ENCODE data around the gene KERA. TPM values are rescaled to one million over a fixed set of nuclear protein-coding genes. Genes with fewer than 3 reads are reported as not detected.

The KERA gene
- total RNA-seq, 4 donors from 2014 or later = not detected

DNA sequence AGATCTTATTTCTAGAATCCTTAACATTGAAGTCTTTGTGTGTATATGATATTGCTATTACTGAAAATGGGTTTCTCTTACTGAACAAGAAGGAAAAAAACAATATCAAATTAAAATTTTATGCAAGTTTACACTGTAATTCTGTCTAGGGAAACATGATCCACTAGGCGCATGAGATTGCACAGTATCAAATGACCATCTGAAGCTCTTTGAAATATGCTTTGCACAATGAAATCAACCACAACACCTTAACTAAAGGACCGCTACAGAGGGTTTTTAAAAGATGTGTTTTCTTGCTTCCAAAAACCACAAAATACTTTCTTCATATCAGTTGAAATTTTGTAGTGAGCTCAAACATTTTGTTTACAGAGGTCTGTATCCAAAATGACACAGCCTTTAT lies 15.1 kb upstream of the KERA start:
- Histone ChIP-seq H3K27me3 (no peaks in the 10 kb centered on the region), H3K4me3 (no peak overlapping the region), H3K36me3 (no peaks in the 10 kb centered on the region), H3K4me1 (no peaks in the 10 kb centered on the region), H3K9me3 (no peaks in the 10 kb centered on the region), H3K27ac (no peak overlapping the region)
- no peak for DNase-seq
- no peak for TF ChIP-seq POLR2A (IDR thresholded peaks at IDR 0.05)
- TF ChIP-seq, protein P1, sequence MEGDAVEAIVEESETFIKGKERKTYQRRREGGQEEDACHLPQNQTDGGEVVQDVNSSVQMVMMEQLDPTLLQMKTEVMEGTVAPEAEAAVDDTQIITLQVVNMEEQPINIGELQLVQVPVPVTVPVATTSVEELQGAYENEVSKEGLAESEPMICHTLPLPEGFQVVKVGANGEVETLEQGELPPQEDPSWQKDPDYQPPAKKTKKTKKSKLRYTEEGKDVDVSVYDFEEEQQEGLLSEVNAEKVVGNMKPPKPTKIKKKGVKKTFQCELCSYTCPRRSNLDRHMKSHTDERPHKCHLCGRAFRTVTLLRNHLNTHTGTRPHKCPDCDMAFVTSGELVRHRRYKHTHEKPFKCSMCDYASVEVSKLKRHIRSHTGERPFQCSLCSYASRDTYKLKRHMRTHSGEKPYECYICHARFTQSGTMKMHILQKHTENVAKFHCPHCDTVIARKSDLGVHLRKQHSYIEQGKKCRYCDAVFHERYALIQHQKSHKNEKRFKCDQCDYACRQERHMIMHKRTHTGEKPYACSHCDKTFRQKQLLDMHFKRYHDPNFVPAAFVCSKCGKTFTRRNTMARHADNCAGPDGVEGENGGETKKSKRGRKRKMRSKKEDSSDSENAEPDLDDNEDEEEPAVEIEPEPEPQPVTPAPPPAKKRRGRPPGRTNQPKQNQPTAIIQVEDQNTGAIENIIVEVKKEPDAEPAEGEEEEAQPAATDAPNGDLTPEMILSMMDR (IDR thresholded peaks at IDR 0.05) = no peak

DNA sequence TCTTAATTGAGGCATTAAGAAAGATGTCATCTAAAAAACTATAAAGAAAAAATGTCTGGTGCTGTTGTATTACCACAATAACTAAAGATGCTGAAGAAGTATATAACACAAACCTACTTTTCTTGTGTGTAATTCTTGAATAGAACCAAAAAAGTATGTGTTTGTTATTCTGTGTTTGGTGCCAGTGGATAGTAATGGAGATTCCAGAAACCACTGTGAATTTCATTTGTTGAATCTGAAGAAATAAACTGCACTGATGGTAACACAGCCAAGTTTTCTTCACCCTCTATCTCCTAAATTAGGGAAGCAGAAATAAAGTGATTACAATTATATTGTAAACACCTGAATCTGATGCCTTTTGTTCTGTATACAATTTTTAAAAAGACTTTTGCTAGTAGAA lies 13.1 kb upstream of the KERA start:
- H3K9me3 ChIP-seq = no peaks in the 10 kb centered on the region
- no peaks in the 10 kb centered on the region for H3K27me3 ChIP-seq
- H3K27ac ChIP-seq = no peak overlapping the region
- TF ChIP-seq POLR2A (IDR thresholded peaks at IDR 0.05) = no peak
- TF ChIP-seq, protein P1 (IDR thresholded peaks at IDR 0.05) = no peak
- no peak overlapping the region for H3K4me3 ChIP-seq
- H3K4me1 ChIP-seq = no peaks in the 10 kb centered on the region
- DNase-seq = no peak
- H3K36me3 ChIP-seq = no peaks in the 10 kb centered on the region

DNA sequence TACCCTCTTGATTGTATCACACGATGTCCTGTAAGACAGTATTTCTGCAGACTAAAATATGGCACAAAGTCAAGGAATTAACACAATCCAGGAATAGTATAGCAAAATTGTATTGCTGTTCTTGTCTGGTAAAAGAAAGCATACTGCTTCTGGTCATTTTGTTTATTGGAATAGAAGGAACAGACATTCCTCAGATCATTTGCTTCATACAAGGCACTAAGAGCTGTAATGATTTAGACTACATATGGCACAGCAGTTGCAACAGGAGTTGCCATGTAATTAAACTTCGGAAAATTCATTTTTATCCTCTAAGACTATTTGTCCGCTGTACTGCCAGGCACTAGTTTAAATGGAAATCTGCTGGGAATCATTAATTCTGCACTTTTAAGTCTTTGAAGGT lies 7.6 kb upstream of the KERA start:
- Histone ChIP-seq H3K4me1 (no peaks in the 10 kb centered on the region), H3K27me3 (no peaks in the 10 kb centered on the region), H3K36me3 (no peaks in the 10 kb centered on the region), H3K27ac (no peak overlapping the region), H3K4me3 (no peak overlapping the region), H3K9me3 (no peaks in the 10 kb centered on the region)
- TF ChIP-seq POLR2A (IDR thresholded peaks at IDR 0.05) = no peak
- TF ChIP-seq, protein P1 (IDR thresholded peaks at IDR 0.05) = no peak
- no peak for DNase-seq

DNA sequence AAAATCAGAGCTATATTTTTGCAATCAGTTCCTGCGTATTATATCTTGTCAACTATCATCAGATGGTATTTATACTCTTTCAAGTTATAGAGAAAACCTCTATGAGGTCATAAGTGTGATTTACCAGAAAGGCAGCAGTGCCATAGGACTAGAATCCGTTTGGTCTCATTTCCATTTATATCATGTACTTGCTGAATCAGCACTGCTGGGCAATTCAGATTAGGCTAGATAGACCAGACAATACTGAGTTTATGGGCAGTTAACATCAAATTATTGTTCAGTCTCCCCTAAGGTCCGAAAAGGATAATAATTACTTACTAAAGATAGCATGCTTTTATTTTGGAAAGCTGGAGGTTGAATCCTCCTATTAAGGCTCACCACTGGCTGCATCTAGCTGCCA lies 6.8 kb upstream of the KERA start:
- no peak for TF ChIP-seq POLR2A (IDR thresholded peaks at IDR 0.05)
- TF ChIP-seq, protein P1 (IDR thresholded peaks at IDR 0.05) = no peak
- Histone ChIP-seq H3K27ac (no peak overlapping the region), H3K27me3 (no peaks in the 10 kb centered on the region)

DNA sequence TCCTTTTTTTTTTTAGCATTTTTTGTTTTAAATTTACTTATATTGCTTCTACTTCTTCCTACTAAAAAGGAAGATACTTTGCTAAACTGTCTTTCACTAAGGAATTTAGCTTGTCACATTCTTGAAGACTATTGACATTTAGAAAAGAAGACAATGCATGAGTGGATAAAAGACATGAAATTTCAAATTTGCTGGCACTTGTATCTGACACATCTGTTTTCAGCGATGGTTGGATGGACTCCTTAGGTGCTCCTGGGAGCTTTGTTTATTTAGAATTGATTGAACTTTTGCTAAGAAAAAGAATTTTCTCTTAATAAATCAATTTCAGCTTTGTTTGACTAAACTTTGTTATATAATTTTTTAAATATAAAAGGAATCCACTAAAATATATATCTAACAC lies 3.3 kb upstream of the KERA start:
- Histone ChIP-seq H3K4me3 (no peak overlapping the region), H3K9me3 (no peaks in the 10 kb centered on the region), H3K36me3 (no peaks in the 10 kb centered on the region), H3K4me1 (no peaks in the 10 kb centered on the region), H3K27me3 (no peaks in the 10 kb centered on the region), H3K27ac (no peak overlapping the region)
- TF ChIP-seq, protein P1 (IDR thresholded peaks at IDR 0.05) = no peak
- no peak for TF ChIP-seq POLR2A (IDR thresholded peaks at IDR 0.05)
- DNase-seq = no peak

More for the DNA sequence above, 6.8 kb upstream of the KERA start:
- Histone ChIP-seq H3K4me3 (no peak overlapping the region), H3K4me1 (no peaks in the 10 kb centered on the region), H3K9me3 (no peaks in the 10 kb centered on the region), H3K36me3 (no peaks in the 10 kb centered on the region)
- DNase-seq = no peak

DNA sequence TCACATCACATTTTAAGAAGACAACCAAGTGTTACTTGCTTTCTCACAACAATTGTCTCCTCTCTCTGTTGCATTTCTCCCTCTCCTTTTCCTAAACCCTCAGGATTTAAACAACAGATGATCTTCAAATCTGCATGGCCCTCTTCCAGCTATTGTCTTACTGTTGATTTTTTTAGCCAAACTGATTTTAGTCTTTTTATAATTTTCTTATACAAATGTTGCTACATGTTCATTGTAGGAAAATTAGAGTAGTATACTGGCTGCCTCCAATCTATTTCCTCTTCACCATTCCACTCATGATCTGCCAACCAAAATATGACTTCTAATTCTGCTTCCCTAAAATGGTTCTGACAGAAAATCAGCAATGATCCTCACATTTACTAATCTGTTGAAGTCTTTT lies 1.4 kb upstream of the KERA start:
- no peaks in the 10 kb centered on the region for H3K27me3 ChIP-seq

More for the DNA sequence above, 1.4 kb upstream of the KERA start:
- Histone ChIP-seq H3K27ac (no peak overlapping the region), H3K9me3 (no peaks in the 10 kb centered on the region), H3K36me3 (no peaks in the 10 kb centered on the region), H3K4me1 (no peaks in the 10 kb centered on the region), H3K4me3 (no peak overlapping the region)
- DNase-seq = no peak
- TF ChIP-seq POLR2A (IDR thresholded peaks at IDR 0.05) = no peak
- TF ChIP-seq, protein P1 (IDR thresholded peaks at IDR 0.05) = no peak
